Measurements from ENCODE around the gene ADGRL1. TPM values are rescaled to one million over a fixed set of nuclear protein-coding genes. Genes with fewer than 3 reads are reported as not detected.
A peak's percentile ranks its signal among the peaks of the same experiment; 100 is the strongest.
"Not testable (repeated sequence)": the region's sequence is repeated elsewhere in the genome, so short reads cannot be mapped to it uniquely, and the experiment has no call there.

The ADGRL1 gene
- 2.8 and 9.7 TPM in 2 replicates for total RNA-seq (2014; rRNA removed; shearing (Covaris generic); ENCODE audit: low replicate concordance)

DNA sequence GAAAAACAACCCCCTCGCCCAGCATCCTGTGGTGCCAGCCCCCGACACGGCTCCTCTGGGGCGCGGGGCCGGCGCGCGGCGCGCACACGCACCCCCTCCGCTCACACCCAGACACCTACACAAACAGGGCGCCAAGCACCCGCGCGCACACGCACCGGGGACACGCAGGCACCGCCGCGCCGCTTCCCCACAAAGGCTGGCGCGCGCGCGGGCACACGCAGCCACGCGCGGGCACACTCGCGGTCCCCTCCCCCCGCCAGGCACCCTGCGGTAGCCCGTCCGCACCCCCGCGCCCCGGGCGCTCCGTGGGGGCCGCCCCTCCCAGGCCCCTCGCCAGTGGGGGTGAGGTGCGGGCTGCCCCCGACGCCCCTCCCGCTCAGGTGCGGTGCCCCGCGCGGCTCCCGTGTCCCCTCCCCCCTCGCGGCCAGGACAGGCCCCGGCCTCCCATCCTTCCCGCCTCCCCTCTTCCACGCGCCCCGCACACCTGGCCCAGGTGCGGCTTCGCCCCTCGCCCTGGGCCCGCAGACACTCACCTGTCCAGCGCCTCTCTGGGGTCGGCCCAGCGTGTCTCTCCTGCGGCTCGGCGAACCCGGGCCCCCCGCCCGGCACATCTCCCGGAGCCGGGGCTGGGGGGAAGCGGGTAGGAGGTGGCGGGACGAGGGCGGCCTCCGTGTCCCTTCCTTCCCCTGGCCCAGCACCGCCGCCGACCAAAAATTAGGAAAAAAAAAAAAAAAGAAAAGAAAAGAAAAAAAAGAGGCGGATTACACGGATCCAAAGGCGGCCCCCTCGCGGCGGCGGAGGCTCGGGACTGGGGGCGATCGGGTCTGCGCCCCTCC lies at the start of gene ADGRL1:
Gene ADGRL1 (minus strand): TSS at position 718 of the 836 bp plus-strand sequence. CDS start 22,567 bp downstream, outside the sequence.
- H3K9me3 ChIP-seq, DNase-seq, H3K36me3 ChIP-seq: not testable (repeated sequence)
- Histone ChIP-seq H3K27me3 (peaks cover 19% of the 10 kb centered on the region), H3K4me3 (peak within 1 kb of the TSS; percentile 58)

GRCh38 chr19:14255316-14255715 lies 49.3 kb upstream of the ADGRL1 start:
- H3K36me3 ChIP-seq, H3K4me3 ChIP-seq, DNase-seq, H3K27me3 ChIP-seq, H3K9me3 ChIP-seq: not testable (repeated sequence)

- DNase-seq, H3K36me3 ChIP-seq, H3K27me3 ChIP-seq, H3K4me3 ChIP-seq, H3K9me3 ChIP-seq: not testable (repeated sequence)
Measured at GRCh38 chr19:14253822-14254599, 48.0 kb upstream of the ADGRL1 start.

DNA sequence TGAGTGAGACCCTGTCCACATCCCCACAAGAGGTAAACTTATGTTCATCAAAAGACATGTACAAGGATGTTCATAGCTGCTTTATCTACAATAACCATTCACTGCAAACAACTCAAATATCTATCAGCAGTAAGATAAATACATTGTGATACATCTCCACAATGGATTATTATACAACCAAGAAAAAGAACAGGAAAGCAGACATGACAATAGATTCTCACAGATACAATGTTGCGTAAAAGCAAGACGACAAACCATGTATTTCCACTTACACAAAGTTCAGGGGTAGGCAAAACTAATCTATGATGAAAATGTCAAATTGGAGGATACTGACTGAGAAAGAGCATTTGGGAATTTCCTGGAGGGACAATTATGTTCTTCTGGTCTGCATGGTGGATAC lies 46.2 kb upstream of the ADGRL1 start:
- H3K36me3 ChIP-seq, result not testable (repeated sequence)

GRCh38 chr19:14250870-14251269 lies 44.9 kb upstream of the ADGRL1 start:
- DNase-seq, result no peak
- Histone ChIP-seq H3K4me3 (no peak overlapping the region), H3K36me3 (no peaks in the 10 kb centered on the region), H3K9me3 (no peaks in the 10 kb centered on the region), H3K27me3 (peaks cover 4% of the 10 kb centered on the region)

More for the DNA sequence above, 46.2 kb upstream of the ADGRL1 start:
- not testable (repeated sequence) for DNase-seq, H3K4me3 ChIP-seq, H3K9me3 ChIP-seq, H3K27me3 ChIP-seq

GRCh38 chr19:14250315-14250714 lies 44.3 kb upstream of the ADGRL1 start:
- DNase-seq, H3K9me3 ChIP-seq, H3K27me3 ChIP-seq, H3K4me3 ChIP-seq, H3K36me3 ChIP-seq: not testable (repeated sequence)

- H3K4me3 ChIP-seq, H3K9me3 ChIP-seq, DNase-seq, H3K36me3 ChIP-seq, H3K27me3 ChIP-seq: not testable (repeated sequence)
Measured at GRCh38 chr19:14249891-14250290, 43.9 kb upstream of the ADGRL1 start.

DNA sequence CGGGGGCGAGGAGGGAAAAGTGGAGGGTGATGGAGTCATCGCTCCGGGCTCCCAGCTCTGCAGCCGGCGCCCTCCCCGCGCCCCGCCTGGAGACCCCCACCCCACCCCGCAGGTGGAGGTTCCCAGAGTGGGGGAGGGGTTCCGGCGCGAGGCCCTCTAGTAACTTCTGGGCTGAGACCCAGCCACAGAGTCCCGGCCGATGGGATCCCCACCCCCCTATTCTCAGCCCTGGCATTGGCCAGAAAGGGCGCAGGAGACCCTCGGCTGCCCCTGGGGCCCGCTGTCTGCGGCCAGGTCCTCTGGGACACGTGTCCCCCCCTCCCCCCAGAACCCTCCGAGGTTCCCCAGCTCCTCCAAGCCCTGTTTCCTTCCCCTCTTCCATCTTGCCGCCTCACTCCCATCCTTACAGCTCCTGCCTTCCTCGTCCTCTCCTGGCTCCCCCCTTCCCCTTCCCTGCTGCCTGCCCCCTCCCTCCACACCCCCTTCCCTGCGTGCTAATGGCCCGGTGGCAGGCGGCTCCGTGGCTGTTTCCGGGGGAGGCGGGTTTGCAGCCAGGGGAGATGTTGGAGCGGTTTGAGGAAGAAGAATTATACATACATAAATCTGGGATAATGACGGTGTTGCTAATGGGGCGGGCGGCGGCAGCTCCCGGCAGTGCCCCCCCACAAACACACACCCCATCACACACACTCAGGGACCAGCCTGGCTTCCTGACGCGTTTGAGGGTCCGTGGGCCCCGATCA lies 43.2 kb upstream of the ADGRL1 start:
- not testable (repeated sequence) for H3K9me3 ChIP-seq, H3K27me3 ChIP-seq, DNase-seq, H3K36me3 ChIP-seq
- peak overlapping the region; percentile 17; the same call in 1 of the 2 replicates for H3K4me3 ChIP-seq

GRCh38 chr19:14248578-14249011 lies 42.6 kb upstream of the ADGRL1 start:
- H3K27me3 ChIP-seq, result no peaks in the 10 kb centered on the region; the same call in none of the 2 replicates
- H3K9me3 ChIP-seq, result no peaks in the 10 kb centered on the region
- no peaks in the 10 kb centered on the region for H3K36me3 ChIP-seq
- H3K4me3 ChIP-seq, result peak overlapping the region; percentile 17; the same call in 1 of the 2 replicates
- peak; percentile 9 for DNase-seq

DNA sequence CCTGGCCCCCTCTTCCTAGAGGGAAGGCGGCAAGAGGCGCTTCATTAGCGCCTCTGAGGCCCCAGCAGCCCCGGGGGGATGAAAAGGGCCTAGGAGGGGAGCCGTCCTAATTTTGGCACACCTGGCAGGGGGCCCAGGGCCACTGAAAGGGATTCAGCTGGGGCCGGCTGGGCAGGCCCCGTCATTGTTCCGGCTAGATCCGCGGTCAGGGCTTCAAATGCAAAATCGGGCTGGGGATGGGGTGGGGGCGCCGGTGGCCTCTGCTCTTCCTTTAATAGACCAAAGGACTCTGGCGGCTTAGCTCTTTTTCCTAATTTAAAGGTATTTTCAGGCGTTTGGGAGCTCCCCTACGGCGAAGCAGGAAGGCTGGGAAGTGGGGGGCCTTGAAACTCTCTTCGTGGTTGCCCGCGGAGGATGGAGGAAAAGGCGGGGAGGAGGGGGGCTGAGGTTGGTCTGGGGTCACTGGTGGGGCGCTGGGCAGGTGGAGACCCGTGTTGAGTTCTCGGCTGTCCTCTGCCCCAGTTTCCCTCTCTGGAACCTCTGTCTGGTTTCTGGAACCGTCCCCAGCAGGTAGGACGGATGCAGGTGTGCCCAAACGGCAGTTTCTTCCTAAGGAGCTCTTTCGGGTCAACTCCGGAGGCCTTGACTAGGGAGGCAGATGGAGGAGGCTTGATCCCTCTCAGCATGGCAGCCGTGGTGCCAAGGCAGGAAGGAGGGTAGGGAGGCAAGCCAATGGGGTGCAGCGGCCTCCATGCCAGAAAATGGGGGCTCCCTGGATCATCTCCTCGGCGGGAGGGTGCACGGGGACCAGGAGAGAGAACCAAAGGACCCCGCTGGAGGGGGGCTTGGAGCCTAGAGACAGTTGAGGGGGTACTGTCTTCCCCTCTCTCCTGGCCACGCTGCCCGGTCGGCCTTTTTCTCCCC lies 41.8 kb upstream of the ADGRL1 start:
- H3K27me3 ChIP-seq, H3K36me3 ChIP-seq, H3K4me3 ChIP-seq, DNase-seq, H3K9me3 ChIP-seq: not testable (repeated sequence)

DNA sequence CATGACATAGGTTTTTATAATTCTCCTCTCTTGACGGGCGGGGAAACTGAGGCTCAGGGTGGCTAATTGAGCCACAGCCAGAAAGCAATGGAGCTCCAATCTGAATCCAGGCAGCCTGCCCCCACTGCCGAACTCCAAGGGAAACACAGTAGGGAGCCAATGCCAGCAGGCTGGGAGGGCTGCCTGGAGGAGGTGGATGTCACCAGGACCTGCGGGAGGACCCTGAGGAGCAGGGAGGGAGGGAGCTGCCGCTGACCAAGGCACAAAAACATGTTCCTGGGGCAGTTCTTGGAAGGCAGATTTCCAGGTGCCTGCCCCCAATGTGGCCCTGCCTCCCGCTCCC lies 41.2 kb upstream of the ADGRL1 start:
- not testable (repeated sequence) for H3K9me3 ChIP-seq, H3K4me3 ChIP-seq, H3K27me3 ChIP-seq, DNase-seq, H3K36me3 ChIP-seq

- not testable (repeated sequence) for H3K36me3 ChIP-seq, DNase-seq, H3K4me3 ChIP-seq, H3K27me3 ChIP-seq, H3K9me3 ChIP-seq
Measured at GRCh38 chr19:14244393-14244792, 38.4 kb upstream of the ADGRL1 start.

- H3K4me3 ChIP-seq, DNase-seq, H3K27me3 ChIP-seq, H3K9me3 ChIP-seq, H3K36me3 ChIP-seq: not testable (repeated sequence)
Measured at GRCh38 chr19:14243718-14244117, 37.7 kb upstream of the ADGRL1 start.

DNA sequence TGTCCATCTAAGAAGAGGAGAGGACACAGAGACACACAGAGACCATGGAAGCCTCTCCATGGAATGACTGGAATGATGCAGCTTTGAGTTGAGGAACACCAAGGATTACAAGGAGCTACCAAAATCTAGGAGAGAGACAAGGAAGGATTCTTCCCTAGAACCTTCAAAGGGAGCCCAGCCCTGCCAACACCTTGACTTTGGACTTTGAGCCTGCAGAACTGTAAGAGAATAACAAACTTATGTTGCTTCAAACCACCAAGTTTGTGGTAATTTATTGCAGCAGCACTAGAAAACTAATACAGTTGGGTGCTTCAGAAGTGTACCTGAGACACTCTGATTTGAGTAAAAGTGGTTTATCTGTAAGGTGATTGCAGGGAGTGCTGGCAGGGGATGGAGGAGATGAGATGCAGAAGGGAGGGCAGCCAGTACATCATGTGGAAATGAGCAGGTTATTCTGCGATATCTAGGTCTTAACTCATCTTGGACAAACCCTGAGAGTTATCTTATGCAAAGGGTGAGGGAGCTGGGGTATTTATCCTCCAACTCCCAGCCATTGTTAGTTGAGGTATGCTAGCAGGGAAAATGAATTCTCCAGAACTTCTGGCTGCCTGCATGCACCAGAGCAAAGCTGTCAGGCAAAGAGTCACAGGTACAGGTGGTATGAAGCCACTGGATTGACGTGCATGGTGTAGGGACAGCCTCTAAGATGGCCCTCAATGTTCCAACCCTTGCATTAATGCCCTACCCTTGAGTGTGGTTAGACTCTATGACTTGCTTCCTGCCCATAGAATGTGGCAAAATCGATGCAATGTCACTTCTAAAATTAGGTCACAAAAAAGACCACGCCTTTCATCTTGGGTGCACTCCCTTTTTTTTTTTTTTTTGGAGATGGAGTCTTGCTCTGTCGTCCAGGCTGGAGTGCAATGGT lies 31.3 kb upstream of the ADGRL1 start:
- H3K27me3 ChIP-seq, result no peaks in the 10 kb centered on the region
- no peaks in the 10 kb centered on the region for H3K36me3 ChIP-seq
- peaks cover 2% of the 10 kb centered on the region; the same call in 1 of the 2 replicates for H3K9me3 ChIP-seq
- H3K4me3 ChIP-seq, result no peak overlapping the region
- no peak for DNase-seq

GRCh38 chr19:14232945-14233344 lies 27.0 kb upstream of the ADGRL1 start:
- not testable (repeated sequence) for H3K27me3 ChIP-seq, H3K4me3 ChIP-seq, H3K9me3 ChIP-seq, DNase-seq, H3K36me3 ChIP-seq

Data from MG63 (cell line).